ENCODE measurements around the gene FGD5.

FGD5 gene, protein sequence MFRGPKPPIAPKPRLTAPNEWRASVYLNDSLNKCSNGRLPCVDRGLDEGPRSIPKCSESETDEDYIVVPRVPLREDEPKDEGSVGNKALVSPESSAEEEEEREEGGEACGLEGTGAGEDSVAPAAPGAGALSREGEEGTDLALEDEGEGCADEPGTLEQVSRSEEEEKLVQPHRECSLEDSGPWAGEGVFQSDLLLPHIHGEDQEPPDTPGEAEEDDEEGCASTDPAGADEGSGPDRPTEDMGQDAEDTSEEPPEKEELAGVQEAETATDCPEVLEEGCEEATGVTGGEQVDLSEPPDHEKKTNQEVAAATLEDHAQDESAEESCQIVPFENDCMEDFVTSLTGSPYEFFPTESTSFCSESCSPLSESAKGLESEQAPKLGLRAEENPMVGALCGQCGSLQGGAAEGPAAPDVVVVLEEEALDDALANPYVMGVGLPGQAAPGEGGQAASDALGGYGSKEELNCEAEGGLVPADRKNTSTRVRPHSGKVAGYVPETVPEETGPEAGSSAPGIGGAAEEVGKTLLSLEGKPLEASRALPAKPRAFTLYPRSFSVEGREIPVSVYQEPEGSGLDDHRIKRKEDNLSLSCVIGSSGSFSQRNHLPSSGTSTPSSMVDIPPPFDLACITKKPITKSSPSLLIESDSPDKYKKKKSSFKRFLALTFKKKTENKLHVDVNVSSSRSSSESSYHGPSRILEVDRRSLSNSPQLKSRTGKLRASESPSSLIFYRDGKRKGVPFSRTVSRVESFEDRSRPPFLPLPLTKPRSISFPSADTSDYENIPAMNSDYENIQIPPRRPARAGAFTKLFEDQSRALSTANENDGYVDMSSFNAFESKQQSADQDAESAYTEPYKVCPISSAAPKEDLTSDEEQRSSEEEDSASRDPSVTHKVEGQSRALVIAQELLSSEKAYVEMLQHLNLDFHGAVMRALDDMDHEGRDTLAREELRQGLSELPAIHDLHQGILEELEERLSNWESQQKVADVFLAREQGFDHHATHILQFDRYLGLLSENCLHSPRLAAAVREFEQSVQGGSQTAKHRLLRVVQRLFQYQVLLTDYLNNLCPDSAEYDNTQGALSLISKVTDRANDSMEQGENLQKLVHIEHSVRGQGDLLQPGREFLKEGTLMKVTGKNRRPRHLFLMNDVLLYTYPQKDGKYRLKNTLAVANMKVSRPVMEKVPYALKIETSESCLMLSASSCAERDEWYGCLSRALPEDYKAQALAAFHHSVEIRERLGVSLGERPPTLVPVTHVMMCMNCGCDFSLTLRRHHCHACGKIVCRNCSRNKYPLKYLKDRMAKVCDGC (N-terminal part only)

DNA sequence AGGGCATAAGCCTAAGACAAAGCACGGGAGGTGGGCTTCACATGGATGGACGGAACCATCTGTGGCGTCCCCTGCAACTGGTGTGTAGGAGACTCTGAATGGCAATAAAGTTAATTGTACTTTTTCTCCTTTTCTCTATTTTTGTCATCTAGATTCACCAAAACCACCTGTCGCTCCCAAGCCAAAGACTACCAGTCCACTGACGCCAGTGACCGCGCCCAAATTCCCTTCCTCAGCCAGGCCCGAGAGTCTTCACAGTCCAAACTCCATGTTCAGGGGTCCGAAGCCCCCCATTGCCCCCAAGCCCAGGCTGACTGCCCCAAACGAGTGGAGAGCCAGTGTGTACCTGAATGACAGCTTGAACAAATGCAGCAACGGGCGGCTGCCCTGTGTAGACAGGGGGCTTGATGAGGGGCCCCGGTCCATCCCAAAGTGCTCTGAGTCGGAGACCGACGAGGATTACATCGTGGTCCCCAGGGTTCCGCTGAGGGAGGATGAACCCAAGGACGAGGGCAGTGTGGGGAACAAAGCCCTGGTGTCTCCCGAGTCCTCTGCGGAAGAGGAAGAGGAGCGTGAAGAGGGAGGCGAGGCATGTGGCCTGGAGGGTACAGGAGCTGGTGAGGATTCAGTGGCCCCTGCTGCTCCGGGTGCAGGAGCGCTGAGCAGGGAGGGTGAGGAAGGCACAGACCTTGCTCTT is at the start of gene FGD5:
TSS of gene FGD5 (plus strand) at position 159 of the 697 bp plus-strand sequence. CDS start at position 269, 110 bp downstream.
- DNase-seq (ENCODE audit: low read depth) = no peak

DNA sequence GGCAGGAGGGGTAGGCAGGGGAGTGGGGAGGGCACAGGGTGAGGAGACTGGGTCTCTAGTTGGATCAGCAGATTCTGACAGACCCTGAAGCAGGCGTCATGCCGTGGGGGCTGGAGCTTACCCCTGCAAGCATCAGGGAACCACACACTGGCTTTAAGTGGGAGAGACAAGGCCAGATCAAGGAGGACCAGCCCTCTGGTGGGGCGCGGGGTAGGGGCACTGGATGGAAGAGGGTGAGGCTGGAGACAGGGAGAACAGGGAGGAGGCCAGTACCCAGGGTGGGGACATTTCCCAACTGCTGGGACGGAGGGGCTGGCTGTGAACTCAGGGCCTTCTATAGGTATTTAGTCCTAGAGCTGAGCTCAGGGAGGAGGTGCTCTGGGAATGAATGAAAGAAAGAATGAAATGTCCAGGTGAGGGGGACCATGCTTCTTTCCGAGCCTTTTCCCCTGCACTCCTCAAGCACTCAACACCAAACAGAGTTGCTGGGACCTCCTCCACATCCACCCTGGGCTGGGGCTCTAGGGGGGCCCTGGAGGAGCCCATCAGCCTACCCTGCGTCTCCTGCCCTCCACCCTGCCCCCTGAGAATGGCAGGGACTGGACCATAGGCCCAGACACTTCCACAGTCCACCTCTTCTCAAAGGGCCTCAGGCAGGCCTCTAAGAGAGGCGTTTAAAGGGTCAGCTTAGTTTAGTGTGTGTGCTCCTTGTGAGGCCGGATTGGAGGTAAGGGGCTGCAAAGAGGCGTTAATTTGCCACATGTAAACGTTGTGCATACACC is 49.0 kb upstream of the FGD5 start:
- no peak for DNase-seq (ENCODE audit: low read depth)

DNA sequence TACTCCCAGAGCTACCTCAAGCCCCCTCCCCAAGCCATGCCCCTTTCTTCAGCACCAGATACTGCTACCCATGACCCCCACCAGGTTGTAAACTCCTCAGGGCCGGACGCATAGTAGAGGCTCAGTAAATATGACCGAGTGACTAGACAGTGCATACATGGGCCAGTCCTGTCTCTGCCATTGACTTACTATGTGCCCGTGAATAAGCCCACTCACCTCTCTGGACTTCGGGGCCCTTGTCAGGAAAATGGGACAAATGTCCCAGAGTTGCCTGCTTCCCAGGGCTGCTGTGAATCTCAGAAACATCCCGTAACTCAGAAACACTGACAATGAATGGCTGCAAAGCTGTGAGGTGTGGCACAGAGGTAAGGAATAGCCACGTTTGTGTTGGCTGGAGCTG is 48.2 kb upstream of the FGD5 start:
- no peak for DNase-seq (ENCODE audit: low read depth)

DNA sequence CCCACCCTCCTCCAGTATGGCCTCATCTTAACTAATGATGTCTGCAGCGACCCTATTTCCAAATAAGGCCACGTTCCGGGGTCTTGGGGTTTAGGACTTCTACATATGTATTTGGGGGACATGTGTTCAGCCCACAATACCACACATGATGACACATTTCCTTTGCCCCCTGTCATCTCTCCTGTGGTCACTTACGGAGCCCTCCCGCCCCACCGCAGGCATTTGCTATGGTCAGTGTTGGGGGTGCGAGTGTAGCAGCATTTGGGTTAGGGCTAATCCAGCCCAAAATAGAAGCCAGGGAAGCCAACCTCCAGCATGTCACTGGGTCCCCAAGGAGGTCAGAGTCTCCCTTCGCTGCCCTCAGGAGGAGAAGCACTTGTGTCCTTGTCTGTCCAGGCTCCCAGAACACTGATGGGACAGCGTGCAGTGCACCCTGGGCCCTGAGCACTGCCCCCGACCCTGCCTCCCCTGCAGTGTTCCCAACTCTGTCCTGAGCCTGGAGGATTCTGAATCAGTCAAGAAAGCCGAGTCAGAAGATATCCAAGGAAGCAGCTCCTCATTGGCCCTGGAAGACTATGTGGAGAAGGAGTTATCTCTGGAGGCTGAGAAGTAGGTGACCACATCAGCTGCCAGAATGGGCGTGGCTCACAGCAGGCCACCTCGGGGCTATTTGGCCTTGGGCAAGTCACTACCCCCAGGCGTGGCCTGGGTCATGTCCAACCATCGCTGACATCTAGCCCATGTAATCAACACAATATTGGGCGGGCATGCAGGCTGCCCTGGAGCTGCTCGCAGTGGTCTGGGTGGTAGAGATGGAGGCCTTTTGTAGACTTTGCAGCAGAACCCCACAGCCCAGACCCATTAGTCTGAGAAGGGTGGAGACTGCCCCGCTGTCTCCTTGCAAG is 46.9 kb upstream of the FGD5 start:
- DNase-seq (ENCODE audit: low read depth) = no peak

DNA sequence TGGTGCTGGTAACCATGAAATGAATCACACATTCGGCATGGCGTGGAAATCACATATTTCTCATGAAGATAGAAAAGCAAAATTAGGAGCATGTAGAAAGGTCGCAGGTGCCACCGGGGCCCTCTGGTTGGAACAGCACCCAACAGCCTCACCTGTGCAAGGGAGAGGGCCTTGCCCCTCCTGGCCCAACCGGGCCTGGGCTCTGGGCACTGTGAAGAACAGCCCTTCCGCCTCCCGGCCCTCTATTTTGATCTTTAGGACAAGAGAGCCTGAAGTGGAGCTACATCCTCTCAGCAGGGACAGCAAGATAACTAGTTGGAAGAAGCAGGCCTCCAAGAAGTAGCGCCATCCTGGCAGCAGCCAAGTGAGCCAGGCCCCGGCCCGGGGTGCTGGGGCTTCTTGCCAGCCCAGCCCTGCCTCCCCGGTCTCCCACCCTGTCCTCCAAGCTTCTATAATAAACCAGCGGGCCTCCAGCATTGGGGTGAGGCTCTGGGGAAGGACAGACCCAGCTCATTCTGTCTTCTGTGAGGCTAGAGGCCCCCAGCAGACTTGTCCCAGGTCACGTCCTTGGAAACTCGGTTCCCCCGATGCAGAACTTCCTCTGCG is 46.1 kb upstream of the FGD5 start:
- DNase-seq (ENCODE audit: low read depth) = no peak

DNA sequence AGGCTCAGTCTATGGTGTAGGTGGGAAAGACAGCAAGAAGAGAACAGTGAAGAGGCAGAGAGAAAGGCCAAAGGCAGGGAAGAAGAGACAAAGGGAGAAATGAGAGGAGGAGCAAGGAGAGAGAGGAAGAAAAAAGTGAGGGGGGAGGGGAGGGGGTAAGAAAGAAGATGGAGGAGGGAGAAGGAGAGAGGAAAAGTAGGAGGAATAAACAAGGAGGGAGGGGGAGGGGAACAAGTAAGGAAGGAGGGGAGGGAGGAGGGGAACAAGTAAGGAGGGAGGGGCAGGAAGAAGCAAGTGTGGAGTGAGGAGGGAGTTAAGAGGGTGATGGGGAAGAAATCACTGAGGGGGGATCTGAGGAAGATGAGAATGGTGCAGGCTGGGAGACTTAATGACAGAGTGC is 45.5 kb upstream of the FGD5 start:
- DNase-seq (ENCODE audit: low read depth) = no peak

DNA sequence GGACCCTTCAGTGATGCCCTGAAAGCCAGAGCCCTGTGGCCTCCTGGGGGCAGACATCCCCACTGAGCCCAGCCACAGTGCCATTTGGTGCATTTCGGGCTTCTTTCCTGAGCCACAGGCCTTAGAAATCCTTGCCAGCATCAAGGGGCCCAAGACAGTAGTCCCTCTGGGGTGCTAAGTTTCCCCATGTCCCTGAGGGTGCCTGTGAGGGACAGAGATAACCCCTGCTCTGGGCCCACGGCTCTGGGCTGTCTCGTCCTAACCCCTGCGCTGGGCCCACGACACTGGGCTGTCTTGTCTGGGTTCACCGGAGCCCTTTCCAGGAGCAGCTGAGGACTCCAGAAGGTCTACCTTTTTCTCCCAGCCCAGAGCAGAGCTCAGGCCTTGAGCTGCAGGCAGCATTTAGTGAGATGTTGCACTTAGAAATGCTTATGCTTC is 45.1 kb upstream of the FGD5 start:
- no peak for DNase-seq (ENCODE audit: low read depth)

DNA sequence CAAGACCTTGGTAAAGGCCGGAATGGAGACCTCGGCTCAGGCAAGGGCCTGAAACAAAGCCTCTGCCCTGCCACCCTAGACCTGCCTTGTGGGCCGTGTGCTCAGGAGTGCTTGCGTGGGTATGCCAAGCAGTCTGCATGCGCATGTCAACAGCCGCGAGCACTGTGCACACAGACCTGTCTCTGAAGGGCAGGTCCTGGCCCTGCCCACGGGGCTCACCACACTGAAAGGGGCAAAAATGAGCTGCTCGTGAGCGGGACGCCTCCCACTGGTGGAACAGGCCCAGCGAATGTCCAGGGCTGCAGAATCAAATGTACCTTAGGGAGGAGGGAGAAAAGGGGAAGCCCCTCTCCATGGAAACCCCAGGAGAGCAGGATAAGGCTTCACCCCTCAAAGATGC is 44.3 kb upstream of the FGD5 start:
- no peak for DNase-seq (ENCODE audit: low read depth)

DNA sequence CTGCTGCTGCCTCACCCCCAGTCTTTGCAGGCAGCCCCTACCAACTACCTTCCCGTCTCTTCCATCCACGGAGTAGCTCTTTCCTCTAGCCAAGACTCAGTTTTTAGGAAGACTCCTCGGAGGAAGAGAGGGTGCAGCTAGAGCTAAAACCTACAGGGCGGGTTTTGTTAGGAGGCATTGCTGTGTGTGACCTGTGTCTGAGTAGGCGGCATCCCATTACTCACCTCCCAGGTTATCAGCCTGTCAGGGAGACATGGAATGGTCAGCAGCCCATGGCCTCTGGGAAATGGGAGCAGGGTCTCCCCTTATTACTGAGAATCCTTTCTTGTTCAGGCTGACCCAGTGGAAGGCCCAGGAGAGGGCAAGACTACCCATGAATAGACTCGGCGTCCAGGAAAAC is 43.8 kb upstream of the FGD5 start:
- no peak for DNase-seq (ENCODE audit: low read depth)

DNA sequence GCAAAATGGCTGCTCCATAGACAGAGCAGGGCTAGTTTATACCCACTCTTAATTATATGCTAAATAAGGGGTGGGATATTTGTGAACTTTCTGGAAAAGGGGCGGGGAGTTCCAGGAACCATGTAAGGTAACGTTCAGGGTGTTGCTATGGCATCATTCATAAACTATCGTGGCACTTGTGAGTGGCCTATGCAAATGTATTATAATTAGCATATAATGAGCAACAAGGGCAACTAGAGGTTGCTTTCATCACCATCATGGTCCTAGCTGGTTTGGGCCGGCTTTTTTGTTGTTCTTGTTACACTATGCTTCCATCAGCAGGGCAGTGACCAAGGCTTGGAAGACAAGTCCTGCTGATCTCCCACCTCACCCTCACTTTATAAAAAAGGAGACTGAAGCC is 43.2 kb upstream of the FGD5 start:
- DNase-seq (ENCODE audit: low read depth) = no peak

DNA sequence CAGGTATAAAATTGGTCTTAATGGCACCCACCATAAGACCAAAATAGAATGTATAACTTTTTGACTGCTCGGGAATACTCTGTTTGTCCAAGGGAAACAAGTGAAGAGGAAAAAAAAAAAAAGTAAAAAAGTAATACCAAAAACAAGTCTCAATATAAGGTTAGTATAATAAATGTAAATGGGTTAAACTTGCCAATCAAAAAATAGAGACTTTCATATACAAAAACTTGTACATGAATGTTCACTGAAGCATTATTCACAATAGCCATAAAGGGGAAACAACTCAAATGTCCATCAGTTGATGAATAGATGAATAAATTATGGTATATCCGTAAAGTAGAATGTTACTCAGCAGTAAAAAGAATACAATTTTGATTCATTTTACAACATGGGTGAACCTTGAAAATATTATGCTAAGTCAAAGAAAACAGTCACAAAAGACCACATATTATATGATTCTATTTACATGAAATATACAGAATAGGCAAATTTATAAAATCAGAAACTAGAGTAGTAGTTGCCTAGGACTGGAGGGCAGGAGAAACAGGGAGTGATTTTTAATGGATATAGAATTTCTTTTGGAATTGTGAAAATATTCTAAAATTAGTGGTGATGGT is 39.6 kb upstream of the FGD5 start:
- DNase-seq (ENCODE audit: low read depth) = no peak

DNA sequence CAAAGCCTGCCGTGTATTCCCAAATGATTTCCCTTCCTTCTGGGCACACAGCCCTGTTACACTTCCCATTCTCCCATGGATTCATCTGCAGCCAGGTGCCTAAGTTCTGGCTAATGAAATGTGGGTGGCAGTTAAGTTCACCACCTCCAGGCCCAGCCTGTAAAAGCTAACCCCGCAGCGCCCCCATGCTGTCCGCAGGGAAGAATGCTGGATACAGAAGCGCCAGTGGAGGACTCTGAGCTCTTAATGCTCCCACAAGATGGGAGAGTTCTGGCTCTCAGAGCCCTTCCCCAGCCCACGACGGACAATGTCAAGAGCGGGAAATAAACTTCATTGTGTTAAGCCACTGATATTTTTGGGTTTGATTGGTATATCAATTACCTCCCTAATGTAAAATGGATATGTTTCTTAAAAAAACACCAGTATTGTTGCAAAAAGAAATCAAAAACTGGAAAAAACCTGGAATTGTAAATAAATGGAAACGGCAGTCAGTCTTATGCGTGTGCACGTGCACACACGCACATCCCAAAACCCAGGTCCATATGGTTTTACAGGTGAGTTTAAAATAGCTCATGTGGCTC is 37.7 kb upstream of the FGD5 start:
- DNase-seq (ENCODE audit: low read depth) = no peak

DNA sequence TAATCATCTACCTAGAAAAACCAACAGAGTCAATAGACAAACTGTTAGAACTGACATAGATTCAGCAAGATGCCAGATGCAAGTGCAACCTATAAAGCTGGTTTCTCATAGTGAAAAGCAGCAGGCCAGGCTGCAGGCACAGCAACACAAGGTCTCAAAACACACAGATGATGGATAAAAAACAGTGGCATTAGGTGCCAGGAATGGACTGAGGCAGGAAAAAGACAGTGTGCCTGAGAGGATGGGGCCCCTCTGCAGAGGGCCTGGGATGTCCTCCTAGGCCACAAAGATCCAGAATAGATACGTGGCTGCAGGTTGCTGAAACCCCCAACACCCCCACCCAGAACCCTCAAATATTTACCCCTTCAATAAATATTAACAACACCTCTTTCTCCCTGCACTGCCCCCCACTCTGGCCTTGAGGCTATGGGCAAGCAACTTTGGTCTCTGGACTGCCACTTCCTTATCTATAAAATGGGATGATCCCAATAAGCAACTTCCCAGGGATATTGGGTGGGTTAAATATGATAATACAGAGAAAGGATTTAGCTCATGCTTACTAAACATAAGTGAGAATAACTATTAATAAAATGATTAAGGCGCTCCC is 35.2 kb upstream of the FGD5 start:
- no peak for DNase-seq (ENCODE audit: low read depth)

DNA sequence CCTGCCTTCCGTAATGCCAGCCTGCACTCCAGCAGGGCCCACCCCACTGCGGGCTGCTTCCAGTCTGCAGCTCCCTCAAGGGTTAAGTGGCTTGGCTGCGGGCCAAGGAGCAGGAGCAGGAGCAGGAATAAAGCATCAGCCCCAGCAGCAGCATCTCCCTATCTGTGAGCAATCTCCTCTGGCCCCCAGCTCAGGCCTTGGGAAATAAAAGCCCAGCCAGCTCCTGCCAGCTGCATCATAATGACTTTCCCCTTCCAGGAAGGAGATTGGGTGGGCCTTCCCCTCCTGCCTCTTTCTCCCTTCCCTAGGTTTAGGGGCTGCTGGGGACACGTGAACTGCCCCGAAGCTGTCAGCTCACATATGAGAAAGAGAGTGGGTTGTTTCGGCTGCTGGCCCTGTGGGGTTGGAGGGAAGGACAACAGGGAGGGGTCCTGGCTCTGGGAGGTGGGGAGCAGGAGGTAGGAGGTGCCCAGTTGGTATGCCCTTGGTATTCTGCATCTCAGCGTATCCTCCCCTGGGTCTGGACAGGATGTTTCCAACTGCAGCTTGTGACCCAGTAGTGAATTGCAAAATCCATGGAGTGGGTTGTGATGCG is 34.6 kb upstream of the FGD5 start:
- DNase-seq (ENCODE audit: low read depth) = no peak

DNA sequence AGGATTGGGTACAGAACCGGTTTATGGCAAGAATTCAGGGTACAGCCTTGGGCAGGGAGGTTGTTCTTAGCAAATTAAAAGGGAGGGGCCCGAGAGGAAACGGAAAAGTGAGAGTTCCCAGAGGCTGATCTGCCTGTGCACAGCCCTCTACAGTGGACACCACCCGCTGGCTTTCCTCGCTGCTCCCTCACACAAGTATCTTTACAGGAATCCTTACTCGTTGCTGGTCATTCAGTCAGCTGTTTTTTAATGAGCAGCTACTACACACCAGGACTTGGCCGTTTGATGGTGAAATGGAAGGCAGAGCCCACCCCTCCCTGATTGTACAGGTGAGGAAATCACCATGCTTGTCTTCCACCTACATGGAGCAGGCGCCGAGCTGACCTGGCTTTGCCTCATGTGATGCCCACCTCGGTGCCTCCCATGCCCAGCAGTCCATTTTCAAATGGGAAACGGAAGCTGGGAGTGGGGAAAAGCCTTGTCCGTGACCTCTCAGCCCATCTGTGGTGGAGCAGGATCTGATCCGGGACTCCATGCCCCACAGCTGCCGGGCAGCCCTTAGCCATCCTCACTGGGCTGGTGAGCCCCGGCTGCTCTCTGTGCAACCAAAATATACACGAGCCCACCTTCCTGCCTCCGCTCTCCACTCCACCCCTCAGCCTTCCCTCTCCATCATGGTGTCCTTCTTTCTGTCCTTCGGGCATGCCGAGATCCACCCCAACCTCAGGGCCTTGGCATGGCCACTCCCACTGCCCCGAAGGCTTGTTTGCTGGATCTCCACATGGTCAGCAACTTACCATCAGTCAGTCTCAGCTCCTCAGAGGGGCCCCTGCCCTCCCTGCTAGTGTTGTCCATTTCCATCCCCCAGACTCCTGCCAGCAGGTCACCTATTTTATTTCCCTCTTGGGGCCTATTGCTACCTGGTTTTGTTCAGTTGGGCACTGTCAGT is 33.3 kb upstream of the FGD5 start:
- no peak for DNase-seq (ENCODE audit: low read depth)

DNA sequence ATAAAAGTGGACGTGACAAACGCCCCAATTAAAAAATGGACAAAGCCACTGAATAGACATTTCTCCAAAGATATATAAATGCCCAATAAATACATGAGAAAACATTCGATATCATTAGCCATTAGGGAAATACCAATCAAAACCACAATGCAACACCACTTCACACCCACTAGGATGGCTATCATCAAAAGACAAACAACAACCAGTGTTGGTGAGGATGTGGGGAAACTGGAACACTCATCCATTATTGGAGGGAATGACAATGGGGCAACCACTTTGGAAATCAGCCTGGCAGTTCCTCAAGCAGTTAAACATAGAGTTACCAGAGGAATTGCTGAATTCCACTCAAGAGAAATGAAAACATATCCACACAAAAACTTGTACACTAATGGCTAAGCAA is 32.4 kb upstream of the FGD5 start:
- no peak for DNase-seq (ENCODE audit: low read depth)

DNA sequence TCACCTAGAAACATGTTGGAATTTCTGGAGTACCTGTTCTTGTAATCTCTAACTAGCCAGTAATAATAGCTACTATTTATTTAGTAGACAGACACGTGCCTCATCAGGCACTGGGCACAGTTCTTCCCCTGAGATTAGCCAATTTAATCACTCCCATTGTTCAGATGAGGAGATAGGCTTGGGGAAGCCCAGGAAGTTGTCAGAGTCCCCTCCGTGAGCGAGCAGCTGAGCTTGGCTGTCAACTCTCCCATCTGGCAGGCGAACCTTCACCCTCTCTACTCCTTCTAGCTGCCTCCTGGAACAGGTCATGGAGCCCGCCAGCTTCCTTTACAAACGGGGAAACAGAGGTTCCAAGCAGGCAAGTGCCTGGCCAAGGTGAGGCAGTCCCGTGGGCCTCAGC is 31.1 kb upstream of the FGD5 start:
- no peak for DNase-seq (ENCODE audit: low read depth)

Data from activated T-cell treated with anti-CD3 and anti-CD28 coated beads for 24 hours (primary cell).